Small intestine (tissue), 7 donors: Measurements from ENCODE around the gene PDGFA. TPM values are rescaled to one million over a fixed set of nuclear protein-coding genes. Genes with fewer than 3 reads are reported as not detected.

ENCODE experiments used
- DNase-seq, 2 donors: peaks; one replicate each; pipeline versions ENCODE4 v3.0.0 to v3.0.0-alpha.2; 2013
- FAIRE-seq: peaks from 2 replicates; lab custom pipeline; 2012; peaks lifted over from hg19 to GRCh38; lab: Jason Lieb, UNC
- H3K27ac ChIP-seq, 3 donors: one replicate each; pipeline ENCODE4 v1.5.1; 2013; ENCODE audit warnings: low read length in 2 of 3, mild to moderate bottlenecking in 2 of 3, control low read depth in 1 of 3, inconsistent platforms in 1 of 3, low read depth in 1 of 3, moderate library complexity in 1 of 3
- H3K27me3 ChIP-seq, 3 donors: one replicate each; pipeline ENCODE4 v1.6.1; 2013; ENCODE audit warnings: low read length in 3 of 3, inconsistent platforms in 1 of 3; ENCODE audit not compliant: control insufficient read depth in 3 of 3, insufficient read depth in 3 of 3
- H3K36me3 ChIP-seq, 3 donors: one replicate each; pipeline ENCODE4 v1.6.1; 2013; ENCODE audit warnings: low read length in 3 of 3, inconsistent platforms in 1 of 3, low read depth in 1 of 3, mild to moderate bottlenecking in 1 of 3, moderate library complexity in 1 of 3; ENCODE audit not compliant: control insufficient read depth in 3 of 3, insufficient read depth in 2 of 3
- H3K4me1 ChIP-seq, 3 donors: one replicate each; pipeline ENCODE4 v1.6.1; 2013; ENCODE audit warnings: low read length in 2 of 3, inconsistent platforms in 1 of 3, low read depth in 1 of 3, mild to moderate bottlenecking in 1 of 3, moderate library complexity in 1 of 3; ENCODE audit not compliant: control insufficient read depth in 3 of 3, insufficient read depth in 2 of 3
- H3K4me3 ChIP-seq, 3 donors: one replicate each; pipeline ENCODE4 v1.5.1; 2013; ENCODE audit warnings: low read length in 3 of 3, control low read depth in 1 of 3, inconsistent platforms in 1 of 3, low read depth in 1 of 3, mild to moderate bottlenecking in 1 of 3, moderate library complexity in 1 of 3
- H3K9me3 ChIP-seq, 2 donors: one replicate each; pipeline ENCODE4 v1.6.1; 2013; ENCODE audit warnings: low read depth in 1 of 2, low read length in 1 of 2; ENCODE audit not compliant: control insufficient read depth in 2 of 2, insufficient read depth in 1 of 2
- WGBS, 3 donors: extraction: QIAGEN DNeasy Blood & Tissue Kit; methylation state at CpG; one replicate each; pipeline ENCODE4 v1.1.7; 2013; 5-methylcytosine and 5-hydroxymethylcytosine counted together
- polyA plus RNA-seq, 4 donors: library from polyadenylated mRNA; stranded (reverse) in 3 of 4; unstranded in 1 of 4; fragments of 200-250 nt in 3 of 4; fragments of 120-200 nt in 1 of 4; gene quantifications; one replicate each; pipeline versions ENCODE4 v1.2.1 to v1.2.3, GENCODE V29; 2013
- donor health status: healthy with polysubstance abuse.
- donor health status: control.
- donor health status: control.
- donor health status: Bipolar disorder and iron deficiency.
- donor health status: healthy.

The PDGFA gene
- polyA plus RNA-seq, 4 donors: 17.4 to 107 (median 32.4) TPM

DNA sequence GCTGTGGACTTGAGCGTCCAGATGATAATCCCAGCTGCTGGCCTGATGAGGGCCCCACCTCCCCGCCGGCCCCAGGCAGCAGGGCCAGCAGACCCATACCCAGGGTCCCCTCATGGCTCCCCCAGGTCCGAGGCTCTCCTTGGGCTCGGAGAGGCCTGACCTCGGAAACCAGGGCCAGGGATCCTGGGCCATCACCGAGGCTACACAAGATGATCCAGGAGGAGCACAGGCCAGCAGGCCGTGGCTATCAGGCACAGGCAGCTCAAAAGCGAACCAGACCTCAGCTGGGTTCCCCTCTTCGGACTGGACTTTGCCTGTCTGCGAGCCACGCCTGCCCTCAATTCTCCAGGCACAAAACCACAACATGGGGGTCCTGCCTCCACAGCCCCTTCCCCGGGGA is 17.4 kb downstream of the PDGFA start:
- Histone ChIP-seq H3K9me3 (no peaks in the 10 kb centered on the region), H3K27ac (peak overlapping the region in 2 of 3 donors; percentile 42 to 100), H3K36me3 (peaks cover 0 to 97% (median 12%) of the 10 kb centered on the region in 3 donors), H3K4me3 (no peak overlapping the region), H3K27me3 (no peaks in the 10 kb centered on the region), H3K4me1 (peaks cover 6 to 68% (median 14%) of the 10 kb centered on the region in 3 donors)
- DNase-seq: no peak
- WGBS, 3 donors: 27 to 63% (median 56%) methylated on average over 13 of the region's 13 CpGs
- no peak for FAIRE-seq

- WGBS, 3 donors: 80 to 91% (median 85%) methylated on average over 7 of the region's 7 CpGs
- Histone ChIP-seq H3K27me3 (no peaks in the 10 kb centered on the region), H3K9me3 (no peaks in the 10 kb centered on the region), H3K4me1 (peaks cover 6 to 65% (median 13%) of the 10 kb centered on the region in 3 donors), H3K36me3 (peaks cover 0 to 97% (median 12%) of the 10 kb centered on the region in 3 donors), H3K27ac (peak overlapping the region in 1 of 3 donors; percentile 100), H3K4me3 (no peak overlapping the region)
- FAIRE-seq (no peak), DNase-seq (no peak)
Observed at GRCh38 chr7:501526-501925, 18.1 kb downstream of the PDGFA start.

GRCh38 chr7:500521-501420 is 18.9 kb downstream of the PDGFA start:
- Histone ChIP-seq H3K36me3 (peaks cover 0 to 97% (median 12%) of the 10 kb centered on the region in 3 donors), H3K9me3 (no peaks in the 10 kb centered on the region), H3K27me3 (no peaks in the 10 kb centered on the region), H3K4me1 (peaks cover 6 to 65% (median 13%) of the 10 kb centered on the region in 3 donors), H3K27ac (peak overlapping the region in 1 of 3 donors; percentile 100), H3K4me3 (no peak overlapping the region)
- WGBS, 3 donors: 90 to 92% (median 91%) methylated on average over 35 of the region's 35 CpGs
- no peak for DNase-seq
- no peak for FAIRE-seq

DNA sequence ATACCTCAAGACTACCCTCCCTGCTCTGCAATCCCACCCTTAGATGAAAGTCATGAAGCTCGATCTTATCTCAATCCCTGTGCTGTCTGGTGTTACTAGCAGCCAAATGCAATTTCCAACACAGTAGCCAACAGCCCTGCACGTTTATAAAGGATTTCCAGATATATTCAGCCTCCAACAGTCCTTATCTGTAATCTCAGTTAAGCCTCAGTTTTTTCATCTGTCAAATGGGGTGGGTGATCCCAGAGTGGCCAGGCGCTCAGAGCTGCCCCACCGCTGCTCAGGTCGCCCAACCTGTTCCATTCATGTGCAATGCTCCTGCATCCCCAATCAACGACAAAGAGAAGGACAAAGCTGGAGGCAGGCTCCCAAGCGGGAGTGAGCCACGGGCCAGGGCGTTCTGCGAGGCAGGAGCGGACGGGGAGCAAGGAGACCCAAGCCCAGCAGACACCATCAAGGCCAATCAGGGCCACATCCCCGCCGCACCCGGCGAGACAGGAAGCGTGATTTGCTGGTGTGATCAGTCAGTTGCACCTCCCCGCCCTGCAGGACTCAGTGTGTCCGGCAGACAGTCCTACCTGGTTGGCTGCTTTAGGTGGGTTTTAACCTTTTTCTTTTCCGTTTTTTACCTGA is 19.7 kb downstream of the PDGFA start:
- Histone ChIP-seq H3K9me3 (no peaks in the 10 kb centered on the region), H3K27me3 (no peaks in the 10 kb centered on the region), H3K4me3 (no peak overlapping the region), H3K36me3 (peaks cover 0 to 97% (median 12%) of the 10 kb centered on the region in 3 donors), H3K27ac (no peak overlapping the region), H3K4me1 (peaks cover 6 to 65% (median 13%) of the 10 kb centered on the region in 3 donors)
- FAIRE-seq: no peak
- DNase-seq: no peak
- WGBS, 3 donors: 92 to 93% (median 93%) methylated on average over 20 of the region's 20 CpGs

GRCh38 chr7:498678-499641 is 20.7 kb downstream of the PDGFA start:
- FAIRE-seq (no peak), DNase-seq (no peak)
- 89 to 92% (median 90%) methylated on average over 11 of the region's 11 CpGs for WGBS, 3 donors
- Histone ChIP-seq H3K27ac (peak overlapping the region in 1 of 3 donors; percentile 16), H3K36me3 (peaks cover 0 to 89% (median 12%) of the 10 kb centered on the region in 3 donors), H3K27me3 (no peaks in the 10 kb centered on the region), H3K4me1 (peaks cover under 1 to 58% (median 8%) of the 10 kb centered on the region in 3 donors), H3K9me3 (no peaks in the 10 kb centered on the region), H3K4me3 (no peak overlapping the region)

- WGBS, 3 donors: 72 to 77% (median 76%) methylated on average over 21 of the region's 21 CpGs
- FAIRE-seq: no peak
- peaks cover 0 to 80% (median 12%) of the 10 kb centered on the region in 3 donors for H3K36me3 ChIP-seq
Observed at GRCh38 chr7:497946-498655, 21.5 kb downstream of the PDGFA start.

DNA sequence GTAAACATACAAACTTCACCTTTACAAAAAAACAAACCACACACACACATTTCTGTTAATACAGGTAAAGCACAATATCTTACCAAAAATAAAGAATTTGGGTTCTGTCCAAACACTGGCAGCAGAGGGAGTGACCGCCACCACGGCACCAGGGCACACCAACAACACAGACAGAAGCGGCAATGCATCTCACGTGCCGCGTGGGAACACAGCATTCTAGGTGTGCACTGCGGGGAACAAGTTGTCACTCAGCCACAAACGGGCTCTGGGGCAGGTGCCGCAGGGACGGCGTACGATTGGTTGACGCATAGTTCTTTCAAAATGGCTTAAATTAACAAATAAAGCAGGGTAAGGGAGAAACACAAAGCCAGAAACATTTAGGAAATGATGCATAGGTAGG is 22.3 kb downstream of the PDGFA start:
- 91 to 93% (median 92%) methylated on average over 13 of the region's 13 CpGs for WGBS, 3 donors
- DNase-seq (no peak), FAIRE-seq (no peak)
- no peaks in the 10 kb centered on the region for H3K27me3 ChIP-seq
- H3K4me1 ChIP-seq: peaks cover 0 to 44% (median 0%) of the 10 kb centered on the region in 3 donors
- peaks cover 0 to 73% (median 12%) of the 10 kb centered on the region in 3 donors for H3K36me3 ChIP-seq
- no peaks in the 10 kb centered on the region for H3K9me3 ChIP-seq
- no peak overlapping the region for H3K4me3 ChIP-seq
- H3K27ac ChIP-seq: no peak overlapping the region

More at GRCh38 chr7:497946-498655, 21.5 kb downstream of the PDGFA start:
- H3K4me1 ChIP-seq: peaks cover 0 to 51% (median 6%) of the 10 kb centered on the region in 3 donors
- no peaks in the 10 kb centered on the region for H3K9me3 ChIP-seq
- no peaks in the 10 kb centered on the region for H3K27me3 ChIP-seq
- no peak overlapping the region for H3K27ac ChIP-seq
- H3K4me3 ChIP-seq: no peak overlapping the region
- peak in 1 of 2 donors; percentile 25 for DNase-seq
